A673 (cell line): ENCODE data around the gene PRC1.

Experiments used
- EZH2 ChIP-seq: fragments of 200-600 bp; sonication (generic); IDR thresholded peaks from 2 replicates; pipeline ENCODE4 v1.6.1; 2017; ENCODE audit warnings: borderline replicate concordance, low read depth, mild to moderate bottlenecking, mixed read lengths, antibody characterized with exemption, low read length; ENCODE audit not compliant: poor library complexity, severe bottlenecking
- TF ChIP-seq, protein P1 (sequence below): fragments of 300-800, 200-600 bp; sonication (generic); conservative IDR thresholded peaks from 2 replicates; pipeline ENCODE4 v1.5.1; 2017; ENCODE audit warnings: low read depth, mild to moderate bottlenecking, antibody characterized with exemption, low read length, moderate library complexity, mixed read lengths

DNA sequence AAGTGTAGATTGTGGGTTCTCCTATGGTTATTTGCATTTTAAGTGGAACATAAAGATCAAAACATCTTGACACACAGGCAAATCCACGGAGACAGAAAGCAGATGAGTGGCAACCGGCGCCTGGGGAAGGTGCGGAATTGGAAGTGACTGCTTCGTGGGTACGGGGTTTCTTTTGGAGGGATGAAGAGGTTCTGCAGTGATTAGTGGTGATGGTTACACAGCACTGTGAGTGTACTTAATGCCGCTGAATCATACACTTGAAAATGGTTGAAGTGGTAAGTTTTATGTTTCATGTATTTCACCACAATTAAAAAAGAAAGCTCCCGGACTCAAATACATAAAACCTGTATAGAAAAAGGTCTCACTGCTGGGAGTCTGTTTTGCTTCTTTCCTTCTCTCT lies 46.5 kb upstream of the PRC1 start:
- TF ChIP-seq, protein P1, sequence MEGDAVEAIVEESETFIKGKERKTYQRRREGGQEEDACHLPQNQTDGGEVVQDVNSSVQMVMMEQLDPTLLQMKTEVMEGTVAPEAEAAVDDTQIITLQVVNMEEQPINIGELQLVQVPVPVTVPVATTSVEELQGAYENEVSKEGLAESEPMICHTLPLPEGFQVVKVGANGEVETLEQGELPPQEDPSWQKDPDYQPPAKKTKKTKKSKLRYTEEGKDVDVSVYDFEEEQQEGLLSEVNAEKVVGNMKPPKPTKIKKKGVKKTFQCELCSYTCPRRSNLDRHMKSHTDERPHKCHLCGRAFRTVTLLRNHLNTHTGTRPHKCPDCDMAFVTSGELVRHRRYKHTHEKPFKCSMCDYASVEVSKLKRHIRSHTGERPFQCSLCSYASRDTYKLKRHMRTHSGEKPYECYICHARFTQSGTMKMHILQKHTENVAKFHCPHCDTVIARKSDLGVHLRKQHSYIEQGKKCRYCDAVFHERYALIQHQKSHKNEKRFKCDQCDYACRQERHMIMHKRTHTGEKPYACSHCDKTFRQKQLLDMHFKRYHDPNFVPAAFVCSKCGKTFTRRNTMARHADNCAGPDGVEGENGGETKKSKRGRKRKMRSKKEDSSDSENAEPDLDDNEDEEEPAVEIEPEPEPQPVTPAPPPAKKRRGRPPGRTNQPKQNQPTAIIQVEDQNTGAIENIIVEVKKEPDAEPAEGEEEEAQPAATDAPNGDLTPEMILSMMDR, result no peak
- TF ChIP-seq EZH2, result no peak
